ENCODE data around the gene PTPRU. TPM values are rescaled to one million over a fixed set of nuclear protein-coding genes. Genes with fewer than 3 reads are reported as not detected.

Gene PTPRU
- total RNA-seq, 1 donor from 2014 or later = 11.2 TPM

GRCh38 chr1:29368936-29369932 is 132.9 kb downstream of the PTPRU start:
- no peak for DNase-seq

GRCh38 chr1:29370067-29370466 is 133.7 kb downstream of the PTPRU start:
- DNase-seq = no peak

GRCh38 chr1:29371332-29371731 is 135.0 kb downstream of the PTPRU start:
- no peak for DNase-seq

- DNase-seq = no peak
Observed at GRCh38 chr1:29372108-29372507, 135.8 kb downstream of the PTPRU start.

Other genes starting within 250 kb of the PTPRU start
- 6.5 TPM for gene TMEM200B, start 112.6 kb upstream of the PTPRU start, total RNA-seq
- 55.5 TPM for gene SRSF4, start 54.6 kb upstream of the PTPRU start, total RNA-seq
- 15.0 TPM for gene MECR, start 5.6 kb upstream of the PTPRU start, total RNA-seq